ENCODE data around the gene EML3. TPM values are rescaled to one million over a fixed set of nuclear protein-coding genes. Genes with fewer than 3 reads are reported as not detected.

EML3 gene
- total RNA-seq, 1 experiment from 2014 or later: 51.4 TPM

GRCh38 chr11:62645671-62645945, 33.0 kb upstream of the EML3 start:
- Mint-ChIP-seq H3K9me3 (ENCODE audit: low read depth, unreplicated experiment) (no peaks in the 10 kb centered on the region), H3K4me1 (ENCODE audit: low read depth, unreplicated experiment) (no peaks in the 10 kb centered on the region), H3K27ac (ENCODE audit: unreplicated experiment) (peak overlapping the region; percentile 91), H3K4me3 (ENCODE audit: low read depth, unreplicated experiment) (peak overlapping the region; percentile 93), H3K36me3 (ENCODE audit: insufficient read depth, unreplicated experiment) (peaks cover 55% of the 10 kb centered on the region), H3K27me3 (ENCODE audit: unreplicated experiment) (no peaks in the 10 kb centered on the region)
- intact Hi-C loops (cut with micrococcal nuclease; ENCODE audit: unreplicated experiment): no loop called here
- no peak for DNase-seq
- no TSS peak for BruUV-seq (replicated peaks)
- TF ChIP-seq CTCF (IDR thresholded peaks at IDR 0.05; ENCODE audit: unreplicated experiment): no peak
- CTCF ChIA-PET: interaction anchor here (0.9 to 1.1 kb wide), 3 partner anchors 24 to 54 kb away, joined by 3 to 4 read pairs (median 3); partner anchors contain the start of genes B3GAT3 and TUT1

GRCh38 chr11:62644220-62644619, 31.6 kb upstream of the EML3 start:
- peak overlapping the region; percentile 93 for H3K4me3 Mint-ChIP-seq (ENCODE audit: low read depth, unreplicated experiment)
- no peaks in the 10 kb centered on the region for H3K27me3 Mint-ChIP-seq (ENCODE audit: unreplicated experiment)
- H3K27ac Mint-ChIP-seq (ENCODE audit: unreplicated experiment): no peak overlapping the region
- H3K4me1 Mint-ChIP-seq (ENCODE audit: low read depth, unreplicated experiment): no peaks in the 10 kb centered on the region
- no peaks in the 10 kb centered on the region for H3K9me3 Mint-ChIP-seq (ENCODE audit: low read depth, unreplicated experiment)
- no TSS peak for BruUV-seq (replicated peaks)
- no peak for TF ChIP-seq CTCF (IDR thresholded peaks at IDR 0.05; ENCODE audit: unreplicated experiment)
- no peak for DNase-seq
- CTCF ChIA-PET: no interaction called here
- H3K36me3 Mint-ChIP-seq (ENCODE audit: insufficient read depth, unreplicated experiment): peaks cover 68% of the 10 kb centered on the region
- intact Hi-C loops (cut with micrococcal nuclease; ENCODE audit: unreplicated experiment): no loop called here

- no TSS peak for BruUV-seq (replicated peaks)
- no peak for DNase-seq
- no peaks in the 10 kb centered on the region for H3K4me1 Mint-ChIP-seq (ENCODE audit: low read depth, unreplicated experiment)
- H3K9me3 Mint-ChIP-seq (ENCODE audit: low read depth, unreplicated experiment): no peaks in the 10 kb centered on the region
- H3K4me3 Mint-ChIP-seq (ENCODE audit: low read depth, unreplicated experiment): no peak overlapping the region
- H3K27me3 Mint-ChIP-seq (ENCODE audit: unreplicated experiment): no peaks in the 10 kb centered on the region
- TF ChIP-seq CTCF (IDR thresholded peaks at IDR 0.05; ENCODE audit: unreplicated experiment): no peak
- intact Hi-C loops (cut with micrococcal nuclease; ENCODE audit: unreplicated experiment): no loop called here
- H3K36me3 Mint-ChIP-seq (ENCODE audit: insufficient read depth, unreplicated experiment): peaks cover 85% of the 10 kb centered on the region
- CTCF ChIA-PET: no interaction called here
- no peak overlapping the region for H3K27ac Mint-ChIP-seq (ENCODE audit: unreplicated experiment)
Observed at GRCh38 chr11:62632492-62632891, 19.9 kb upstream of the EML3 start.

GRCh38 chr11:62627713-62628112, 15.1 kb upstream of the EML3 start:
- H3K4me1 Mint-ChIP-seq (ENCODE audit: low read depth, unreplicated experiment): no peaks in the 10 kb centered on the region
- peaks cover 85% of the 10 kb centered on the region for H3K36me3 Mint-ChIP-seq (ENCODE audit: insufficient read depth, unreplicated experiment)
- TF ChIP-seq CTCF (IDR thresholded peaks at IDR 0.05; ENCODE audit: unreplicated experiment): no peak
- intact Hi-C loops (cut with micrococcal nuclease; ENCODE audit: unreplicated experiment): no loop called here
- H3K27me3 Mint-ChIP-seq (ENCODE audit: unreplicated experiment): no peaks in the 10 kb centered on the region
- H3K27ac Mint-ChIP-seq (ENCODE audit: unreplicated experiment): no peak overlapping the region
- BruUV-seq (replicated peaks): no TSS peak
- H3K4me3 Mint-ChIP-seq (ENCODE audit: low read depth, unreplicated experiment): no peak overlapping the region
- H3K9me3 Mint-ChIP-seq (ENCODE audit: low read depth, unreplicated experiment): no peaks in the 10 kb centered on the region
- CTCF ChIA-PET: interaction anchor here (1.4 kb wide), 1 partner anchor 26 kb away, joined by 3 read pairs; the partner anchor contains the start of gene MTA2
- DNase-seq: no peak

All from Calu3 (cell line).